Measurements from ENCODE around the gene BCL7C. TPM values are rescaled to one million over a fixed set of nuclear protein-coding genes. Genes with fewer than 3 reads are reported as not detected.
"Not testable (repeated sequence)": the region's sequence is repeated elsewhere in the genome, so short reads cannot be mapped to it uniquely, and the experiment has no call there.

Gene BCL7C
- 10 to 100 TPM in 11 of 12 donors, not detected in 1; 24.7 to 34.9 (median 27.2) TPM for polyA plus RNA-seq (ENCODE audit: insufficient read length in 12 of 12)
- long read RNA-seq, donor 1, transcript BCL7C-201 (6 exons, 1,740 nt): major isoform, 34 of 65 reads
- long read RNA-seq, donor 1, partial matches to known transcripts: 25 of 65 reads
- long read RNA-seq, donor 1, other reads (novel, unspliced or antisense): 5 of 65 reads
- long read RNA-seq, donor 2, transcript BCL7C-201 (6 exons, 1,740 nt): major isoform, 18 of 27 reads
- long read RNA-seq, donor 2, partial matches to known transcripts: 5 of 27 reads
- long read RNA-seq, donor 2, other reads (novel, unspliced or antisense): 0 of 27 reads
- long read RNA-seq, donor 3, partial matches to known transcripts: 0 of 3 reads
- long read RNA-seq, donor 3, other reads (novel, unspliced or antisense): 0 of 3 reads
- long read RNA-seq, donor 4, transcript BCL7C-201 (6 exons, 1,740 nt): major isoform, 10 of 13 reads
- long read RNA-seq, donor 4, partial matches to known transcripts: 0 of 13 reads
- long read RNA-seq, donor 4, other reads (novel, unspliced or antisense): 0 of 13 reads
- long read RNA-seq, donor 5, transcript BCL7C-201 (6 exons, 1,740 nt): major isoform, 32 of 39 reads
- long read RNA-seq, donor 5, partial matches to known transcripts: 0 of 39 reads
- long read RNA-seq, donor 5, other reads (novel, unspliced or antisense): 5 of 39 reads
- long read RNA-seq, donor 6, transcript BCL7C-201 (6 exons, 1,740 nt): major isoform, 9 of 16 reads
- long read RNA-seq, donor 6, partial matches to known transcripts: 6 of 16 reads
- long read RNA-seq, donor 6, other reads (novel, unspliced or antisense): 0 of 16 reads
- long read RNA-seq, donor 7, transcript BCL7C-201 (6 exons, 1,740 nt): major isoform, 16 of 17 reads
- long read RNA-seq, donor 7, partial matches to known transcripts: 0 of 17 reads
- long read RNA-seq, donor 7, other reads (novel, unspliced or antisense): 0 of 17 reads
- long read RNA-seq, donor 8, transcript BCL7C-203 (6 exons, 1,603 nt): minor isoform, 7 of 45 reads
- long read RNA-seq, donor 8, transcript BCL7C-201 (6 exons, 1,740 nt): major isoform, 38 of 45 reads
- long read RNA-seq, donor 8, partial matches to known transcripts: 0 of 45 reads
- long read RNA-seq, donor 8, other reads (novel, unspliced or antisense): 0 of 45 reads
- long read RNA-seq, donor 9, transcript BCL7C-201 (6 exons, 1,740 nt): major isoform, 20 of 32 reads
- long read RNA-seq, donor 9, partial matches to known transcripts: 10 of 32 reads
- long read RNA-seq, donor 9, other reads (novel, unspliced or antisense): 0 of 32 reads
- long read RNA-seq, donor 10, transcript BCL7C-201 (6 exons, 1,740 nt): major isoform, 15 of 17 reads
- long read RNA-seq, donor 10, partial matches to known transcripts: 0 of 17 reads
- long read RNA-seq, donor 10, other reads (novel, unspliced or antisense): 0 of 17 reads
- long read RNA-seq, donor 11, transcript BCL7C-201 (6 exons, 1,740 nt): major isoform, 18 of 32 reads
- long read RNA-seq, donor 11, partial matches to known transcripts: 11 of 32 reads
- long read RNA-seq, donor 11, other reads (novel, unspliced or antisense): 0 of 32 reads

DNA sequence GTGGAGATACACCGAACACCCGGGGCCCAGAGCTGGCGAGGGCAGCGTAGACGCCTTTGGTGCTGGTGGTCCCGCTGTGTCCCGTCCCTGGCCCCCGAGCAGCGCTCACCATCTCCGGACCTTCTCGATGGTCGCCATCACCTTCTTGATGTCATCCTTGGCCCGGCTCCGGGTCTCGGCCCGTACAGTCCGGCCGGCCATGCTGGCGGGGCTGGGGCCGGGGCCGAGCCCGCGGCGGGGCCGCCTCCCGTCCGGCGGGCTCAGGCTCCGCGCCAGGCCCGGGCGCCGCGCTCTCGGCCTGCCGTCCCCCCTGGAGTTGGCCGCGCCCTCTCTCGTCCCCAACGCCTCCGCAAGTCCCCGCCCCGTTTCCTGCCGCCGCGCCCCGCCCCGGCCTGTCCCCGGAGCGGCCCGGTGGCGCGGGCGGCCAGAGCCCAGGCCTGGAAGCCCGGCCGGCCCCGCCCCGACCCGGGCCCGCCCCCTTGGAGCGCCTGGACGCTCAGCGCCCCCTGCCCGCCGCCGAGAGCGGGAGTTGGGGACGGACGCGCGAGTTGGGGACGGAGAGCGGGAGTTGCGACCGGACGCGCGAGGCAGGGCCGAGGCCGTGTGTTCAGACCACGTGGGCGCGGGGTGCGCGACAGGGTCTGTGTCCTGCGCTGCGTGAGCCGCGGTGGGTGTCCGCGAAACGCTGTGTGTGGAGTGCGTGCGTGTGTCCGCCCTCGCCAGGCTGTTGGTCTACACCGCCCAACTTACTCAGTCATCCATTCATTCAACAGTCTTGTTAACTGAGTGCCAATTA lies at the start of gene BCL7C:
Gene BCL7C (minus strand): TSS at position 334 of the 796 bp plus-strand sequence. CDS start 133 bp downstream, at position 201.
- peak; percentile 82 for DNase-seq

DNA sequence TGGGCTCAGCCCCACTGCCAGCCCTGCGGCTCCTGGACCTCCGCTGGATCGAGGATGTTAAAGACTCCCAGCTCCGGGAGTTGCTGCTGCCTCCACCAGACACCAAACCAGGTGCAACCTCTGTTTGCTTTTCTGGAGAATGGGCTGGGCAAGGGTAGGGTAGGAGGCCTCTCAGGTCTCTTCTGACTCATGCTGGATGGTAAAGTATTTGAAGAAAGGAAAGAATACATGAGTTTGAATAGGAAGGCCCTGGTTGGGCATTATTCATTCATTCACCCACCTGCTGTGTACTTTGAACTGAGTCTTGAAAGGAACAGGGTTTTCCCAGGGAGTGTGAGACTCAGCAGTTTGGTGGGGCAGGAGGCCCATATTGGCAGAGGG lies 48.5 kb upstream of the BCL7C start:
- DNase-seq: no peak

DNA sequence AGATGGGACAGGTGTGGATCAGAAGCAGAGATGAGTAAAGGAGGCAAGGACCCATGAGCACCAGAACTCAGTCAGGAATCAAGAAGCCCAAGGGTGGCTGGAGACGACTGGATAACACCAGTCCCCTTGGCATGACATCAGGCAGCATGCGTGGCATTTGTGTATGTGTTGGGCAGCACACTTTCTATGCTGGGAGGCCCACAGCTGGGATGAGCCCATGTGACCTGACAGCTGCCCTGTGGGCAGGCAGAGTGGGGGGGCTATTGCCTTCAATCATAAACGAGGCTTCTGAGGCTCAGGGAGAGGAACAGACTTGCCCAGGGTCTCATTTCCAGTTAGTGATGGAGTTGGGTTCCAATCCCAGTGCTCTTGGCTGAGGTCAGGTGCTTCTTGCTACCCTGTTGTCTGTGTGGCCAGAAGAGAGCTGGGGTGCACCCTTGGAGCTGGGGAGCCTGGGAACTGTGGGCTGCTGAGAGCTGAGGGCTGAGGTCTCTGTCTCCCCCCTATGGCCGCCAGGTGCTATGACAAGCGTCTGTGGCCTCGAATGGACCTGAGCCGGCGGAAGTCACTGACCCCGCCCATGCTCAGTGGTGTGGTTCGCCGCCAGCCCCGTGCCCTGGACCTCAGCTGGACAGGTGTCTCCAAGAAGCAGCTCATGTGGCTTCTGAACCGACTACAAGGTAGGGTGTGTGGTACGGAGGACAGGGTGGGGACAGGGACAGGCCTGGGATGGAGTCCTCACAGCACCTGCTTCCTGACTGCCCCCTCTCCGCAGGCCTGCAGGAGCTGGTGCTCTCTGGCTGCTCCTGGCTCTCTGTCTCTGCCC lies 47.9 kb upstream of the BCL7C start:
- DNase-seq: no peak

DNA sequence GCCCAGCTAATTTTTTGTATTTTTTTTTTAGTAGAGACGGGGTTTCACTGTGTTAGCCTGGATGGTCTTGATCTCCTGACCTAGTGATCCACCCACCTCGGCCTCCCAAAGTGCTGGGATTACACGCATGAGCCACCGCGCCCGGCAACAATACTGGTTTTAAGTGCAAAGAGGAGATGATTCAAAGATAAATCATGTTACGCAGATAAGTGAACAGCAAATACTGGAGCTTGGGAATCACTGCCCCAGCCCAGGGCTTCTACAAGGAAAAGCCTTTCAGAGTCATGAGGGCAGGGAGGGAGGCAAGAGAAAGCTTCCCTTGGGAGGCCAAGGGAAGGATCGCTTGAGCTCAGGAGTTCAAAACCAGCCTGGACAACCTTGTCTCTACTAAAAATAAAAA lies 45.7 kb upstream of the BCL7C start:
- not testable (repeated sequence) for DNase-seq

GRCh38 chr16:30937692-30938091 lies 43.8 kb upstream of the BCL7C start:
- DNase-seq: no peak

DNA sequence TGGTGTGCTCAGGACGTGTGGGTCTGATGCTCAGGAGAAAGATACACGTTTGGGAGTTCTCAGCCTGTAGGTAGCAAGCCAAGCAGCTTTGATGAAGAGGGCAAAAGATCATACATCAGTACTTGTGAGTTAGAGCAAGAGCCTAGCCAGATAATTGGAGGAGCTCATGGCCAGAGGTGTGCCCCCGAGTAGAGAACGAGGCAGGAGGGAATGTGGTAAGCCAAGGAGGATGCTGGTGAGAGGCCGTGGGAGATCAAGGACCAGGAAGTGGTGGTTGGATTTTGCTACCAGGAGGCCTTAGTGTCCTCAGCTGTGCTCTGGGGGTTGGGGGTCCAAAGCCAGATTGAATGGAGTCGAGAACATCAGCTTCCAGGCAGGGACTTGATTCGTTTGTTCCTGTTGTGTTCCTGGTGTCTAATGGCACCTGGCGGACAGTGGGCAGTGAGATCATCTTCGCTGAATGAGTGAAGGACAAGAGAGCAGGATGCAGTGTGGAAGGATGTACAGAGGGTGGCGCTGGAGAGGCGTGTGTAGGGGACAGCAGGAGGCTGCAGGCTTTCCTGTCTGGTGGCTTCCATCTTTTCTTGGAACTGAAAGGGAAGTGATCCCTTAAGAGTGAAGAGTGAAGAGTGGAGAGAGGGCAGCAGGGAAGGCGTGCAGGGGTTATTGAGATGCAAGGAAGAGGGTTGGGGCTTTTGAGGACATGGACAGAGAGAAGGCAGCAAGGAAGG lies 41.1 kb upstream of the BCL7C start:
- no peak for DNase-seq

DNA sequence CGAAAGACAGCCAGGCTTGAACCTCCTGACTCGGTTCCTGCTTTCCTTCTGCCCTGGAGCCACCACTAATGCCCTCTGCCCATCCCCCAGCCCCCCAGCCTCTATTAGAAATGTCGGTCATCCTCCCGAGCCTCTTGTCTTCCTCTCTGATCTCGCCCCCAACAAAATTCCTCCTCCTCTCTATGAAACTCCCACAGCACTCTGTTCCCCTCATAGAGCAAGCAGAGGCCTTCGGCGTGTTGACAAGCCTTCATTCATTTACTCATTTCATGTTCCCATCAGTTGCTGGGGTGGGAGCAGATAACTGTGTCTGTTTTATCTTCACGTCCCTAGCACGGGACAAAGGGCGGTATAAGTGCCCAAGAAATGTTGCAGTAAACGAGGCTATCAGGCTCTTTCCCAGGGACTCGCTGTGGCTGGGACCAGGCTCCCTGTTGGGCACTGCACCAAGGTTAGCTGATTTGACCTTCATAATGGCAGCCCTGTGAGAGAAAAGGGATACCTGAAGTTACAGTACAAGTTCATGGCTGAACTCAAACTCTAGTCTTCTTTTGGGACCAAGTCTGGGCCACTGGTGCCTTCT lies 37.3 kb upstream of the BCL7C start:
- no peak for DNase-seq

GRCh38 chr16:30930160-30930571 lies 36.3 kb upstream of the BCL7C start:
- DNase-seq: no peak

DNA sequence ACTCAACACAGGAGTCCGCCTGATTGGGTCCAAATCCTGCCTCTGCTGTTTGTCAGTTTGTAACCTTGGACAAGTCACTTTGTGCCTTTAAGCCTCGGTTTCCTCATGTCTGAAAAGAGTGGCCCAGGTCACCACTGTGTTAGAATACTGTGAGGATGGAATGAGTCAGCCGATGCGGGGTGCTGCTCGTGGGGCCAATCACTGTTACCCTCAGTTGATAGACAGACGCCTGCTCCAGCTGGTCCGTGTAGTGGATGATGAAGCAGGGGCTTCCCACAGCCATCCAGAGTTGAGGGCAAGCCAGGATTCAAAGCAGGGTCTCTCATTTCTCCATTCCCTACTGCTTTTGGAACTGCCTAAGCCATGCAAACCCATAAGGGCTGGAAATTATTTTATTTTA lies 35.3 kb upstream of the BCL7C start:
- DNase-seq: no peak

GRCh38 chr16:30928390-30928789 lies 34.5 kb upstream of the BCL7C start:
- DNase-seq: no peak

- DNase-seq: peak; percentile 67
Observed at GRCh38 chr16:30927789-30928378, 34.0 kb upstream of the BCL7C start.

GRCh38 chr16:30926937-30927788 lies 33.3 kb upstream of the BCL7C start:
- no peak for DNase-seq

GRCh38 chr16:30925995-30926811 lies 32.3 kb upstream of the BCL7C start:
- no peak for DNase-seq

DNA sequence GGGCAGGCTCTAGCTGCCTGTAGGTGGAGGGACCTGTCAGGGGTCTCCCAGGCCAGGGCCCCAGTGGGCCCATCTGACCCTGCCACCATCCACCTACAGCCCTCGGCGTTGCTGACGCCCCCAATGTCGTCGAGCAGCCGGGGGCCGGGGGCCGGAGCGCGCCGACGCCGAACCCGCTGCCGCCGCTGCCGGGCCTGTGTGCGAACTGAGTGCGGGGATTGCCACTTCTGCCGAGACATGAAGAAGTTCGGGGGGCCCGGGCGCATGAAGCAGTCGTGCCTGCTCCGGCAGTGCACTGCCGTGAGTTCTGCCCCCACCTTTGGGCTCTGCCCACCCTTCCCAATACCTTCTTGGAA lies 31.7 kb upstream of the BCL7C start:
- no peak for DNase-seq

GRCh38 chr16:30924913-30925631 lies 31.2 kb upstream of the BCL7C start:
- no peak for DNase-seq

Data from muscle of arm (tissue), 14 donors.